GM19467 (cell line): ENCODE data around the gene SRRM5.
A peak's percentile ranks its signal among the peaks of the same experiment; 100 is the strongest.
"Not testable (repeated sequence)": the region's sequence is repeated elsewhere in the genome, so short reads cannot be mapped to it uniquely, and the experiment has no call there.

Experiments used
- ATAC-seq: cut with Tn5 transposase; IDR thresholded peaks from one replicate; pipeline ENCODE4 v1.9.1; 2021; ENCODE audit warnings: mild to moderate bottlenecking, moderate library complexity; ENCODE audit not compliant: unreplicated experiment

Gene SRRM5

GRCh38 chr19:43612374-43612773, 486 bp downstream of the SRRM5 start:
- no peak for ATAC-seq

GRCh38 chr19:43616306-43616705, 4.4 kb downstream of the SRRM5 start:
- ATAC-seq, result no peak

- ATAC-seq, result no peak
These were observed 5.1 kb downstream of the SRRM5 start for GRCh38 chr19:43616954-43617353.

GRCh38 chr19:43618921-43619261, 7.0 kb downstream of the SRRM5 start:
- peak; percentile 6 for ATAC-seq

GRCh38 chr19:43619262-43620060, 7.6 kb downstream of the SRRM5 start, which contains the start of gene ZNF428:
Gene ZNF428 (minus strand): TSS chr19:43619629. CDS start chr19:43614304, 5,325 bp downstream.
- peak; percentile 70 for ATAC-seq

- no peak for ATAC-seq
These were observed 8.4 kb downstream of the SRRM5 start for GRCh38 chr19:43620061-43621001.

- ATAC-seq, result no peak
These were observed 10.2 kb downstream of the SRRM5 start for GRCh38 chr19:43622070-43622469.

- ATAC-seq, result no peak
These were observed 11.1 kb downstream of the SRRM5 start for GRCh38 chr19:43622956-43623355.

- ATAC-seq, result no peak
These were observed 12.2 kb downstream of the SRRM5 start for GRCh38 chr19:43623889-43624670.

- no peak for ATAC-seq
These were observed 13.0 kb downstream of the SRRM5 start for GRCh38 chr19:43624933-43625332.

- ATAC-seq, result no peak
These were observed 14.2 kb downstream of the SRRM5 start for GRCh38 chr19:43625918-43626579.

GRCh38 chr19:43626838-43627237, 14.9 kb downstream of the SRRM5 start:
- no peak for ATAC-seq

GRCh38 chr19:43628646-43629326, 16.9 kb downstream of the SRRM5 start:
- no peak for ATAC-seq

GRCh38 chr19:43631491-43631890, 19.6 kb downstream of the SRRM5 start:
- ATAC-seq, result no peak

- ATAC-seq, result no peak
These were observed 21.6 kb downstream of the SRRM5 start for GRCh38 chr19:43633520-43633919.

GRCh38 chr19:43634068-43634467, 22.2 kb downstream of the SRRM5 start:
- no peak for ATAC-seq

- ATAC-seq, result no peak
These were observed 22.6 kb downstream of the SRRM5 start for GRCh38 chr19:43634506-43634871.

- no peak for ATAC-seq
These were observed 23.1 kb downstream of the SRRM5 start for GRCh38 chr19:43634872-43635560.

- not testable (repeated sequence) for ATAC-seq
These were observed 23.7 kb downstream of the SRRM5 start for GRCh38 chr19:43635561-43635940.
